Measurements from ENCODE around the gene AQP3.
"Not testable (repeated sequence)": the region's sequence is repeated elsewhere in the genome, so short reads cannot be mapped to it uniquely, and the experiment has no call there.

AQP3 gene

GRCh38 chr9:33403941-33404787, 43.2 kb downstream of the AQP3 start:
- Histone ChIP-seq H3K9me3 (ENCODE audit: low read length) (no peaks in the 10 kb centered on the region), H3K4me3 (ENCODE audit: low read depth in 1 of 2, low read length in 2 of 2) (no peak overlapping the region), H3K9ac (ENCODE audit: low read length) (no peak overlapping the region), H3K27ac (ENCODE audit: low read depth, low read length) (no peak overlapping the region), H3K4me1 (ENCODE audit: insufficient read depth, low read length) (no peaks in the 10 kb centered on the region), H3K27me3 (ENCODE audit: control insufficient read depth in 1 of 2, insufficient read depth in 2 of 2, low read length in 2 of 2) (no peaks in the 10 kb centered on the region), H3K36me3 (ENCODE audit: insufficient read depth, low read length) (no peaks in the 10 kb centered on the region)

- H3K9me3 ChIP-seq (ENCODE audit: low read length); H3K27me3 ChIP-seq (ENCODE audit: control insufficient read depth in 1 of 2, insufficient read depth in 2 of 2, low read length in 2 of 2); H3K4me3 ChIP-seq (ENCODE audit: low read depth in 1 of 2, low read length in 2 of 2); H3K4me1 ChIP-seq (ENCODE audit: insufficient read depth, low read length); H3K9ac ChIP-seq (ENCODE audit: low read length); H3K36me3 ChIP-seq (ENCODE audit: insufficient read depth, low read length); H3K27ac ChIP-seq (ENCODE audit: low read depth, low read length): not testable (repeated sequence)
These were observed 45.0 kb downstream of the AQP3 start, which contains the start of gene AQP7 for GRCh38 chr9:33402371-33402770. Gene AQP7, minus strand, starts transcription at chr9:33402568. Its CDS starts 1,306 bp downstream, at chr9:33401262.

GRCh38 chr9:33401809-33402208, 45.6 kb downstream of the AQP3 start:
- H3K27ac ChIP-seq (ENCODE audit: low read depth, low read length); H3K9ac ChIP-seq (ENCODE audit: low read length); H3K36me3 ChIP-seq (ENCODE audit: insufficient read depth, low read length); H3K4me3 ChIP-seq (ENCODE audit: low read depth in 1 of 2, low read length in 2 of 2); H3K4me1 ChIP-seq (ENCODE audit: insufficient read depth, low read length); H3K9me3 ChIP-seq (ENCODE audit: low read length); H3K27me3 ChIP-seq (ENCODE audit: control insufficient read depth in 1 of 2, insufficient read depth in 2 of 2, low read length in 2 of 2): not testable (repeated sequence)

GRCh38 chr9:33399047-33399446, 48.3 kb downstream of the AQP3 start:
- H3K27ac ChIP-seq (ENCODE audit: low read depth, low read length); H3K27me3 ChIP-seq (ENCODE audit: control insufficient read depth in 1 of 2, insufficient read depth in 2 of 2, low read length in 2 of 2); H3K9me3 ChIP-seq (ENCODE audit: low read length); H3K4me1 ChIP-seq (ENCODE audit: insufficient read depth, low read length); H3K36me3 ChIP-seq (ENCODE audit: insufficient read depth, low read length); H3K9ac ChIP-seq (ENCODE audit: low read length); H3K4me3 ChIP-seq (ENCODE audit: low read depth in 1 of 2, low read length in 2 of 2): not testable (repeated sequence)

GRCh38 chr9:33397801-33398200, 49.6 kb downstream of the AQP3 start:
- H3K27ac ChIP-seq (ENCODE audit: low read depth, low read length); H3K36me3 ChIP-seq (ENCODE audit: insufficient read depth, low read length); H3K9me3 ChIP-seq (ENCODE audit: low read length); H3K27me3 ChIP-seq (ENCODE audit: control insufficient read depth in 1 of 2, insufficient read depth in 2 of 2, low read length in 2 of 2); H3K4me1 ChIP-seq (ENCODE audit: insufficient read depth, low read length); H3K9ac ChIP-seq (ENCODE audit: low read length); H3K4me3 ChIP-seq (ENCODE audit: low read depth in 1 of 2, low read length in 2 of 2): not testable (repeated sequence)

- H3K27ac ChIP-seq (ENCODE audit: low read depth, low read length); H3K27me3 ChIP-seq (ENCODE audit: control insufficient read depth in 1 of 2, insufficient read depth in 2 of 2, low read length in 2 of 2); H3K9me3 ChIP-seq (ENCODE audit: low read length); H3K36me3 ChIP-seq (ENCODE audit: insufficient read depth, low read length); H3K9ac ChIP-seq (ENCODE audit: low read length); H3K4me3 ChIP-seq (ENCODE audit: low read depth in 1 of 2, low read length in 2 of 2): not testable (repeated sequence)
- peaks cover 10% of the 10 kb centered on the region for H3K4me1 ChIP-seq (ENCODE audit: insufficient read depth, low read length)
These were observed 52.1 kb downstream of the AQP3 start for GRCh38 chr9:33395159-33395879.

GRCh38 chr9:33393986-33394385, 53.4 kb downstream of the AQP3 start:
- H3K27me3 ChIP-seq (ENCODE audit: control insufficient read depth in 1 of 2, insufficient read depth in 2 of 2, low read length in 2 of 2); H3K4me3 ChIP-seq (ENCODE audit: low read depth in 1 of 2, low read length in 2 of 2); H3K36me3 ChIP-seq (ENCODE audit: insufficient read depth, low read length); H3K9ac ChIP-seq (ENCODE audit: low read length); H3K27ac ChIP-seq (ENCODE audit: low read depth, low read length); H3K9me3 ChIP-seq (ENCODE audit: low read length): not testable (repeated sequence)
- H3K4me1 ChIP-seq (ENCODE audit: insufficient read depth, low read length) = peaks cover 10% of the 10 kb centered on the region

- Histone ChIP-seq H3K4me3 (ENCODE audit: low read depth in 1 of 2, low read length in 2 of 2) (no peak overlapping the region), H3K9me3 (ENCODE audit: low read length) (no peaks in the 10 kb centered on the region), H3K9ac (ENCODE audit: low read length) (no peak overlapping the region), H3K27ac (ENCODE audit: low read depth, low read length) (no peak overlapping the region), H3K4me1 (ENCODE audit: insufficient read depth, low read length) (peaks cover 10% of the 10 kb centered on the region), H3K27me3 (ENCODE audit: control insufficient read depth in 1 of 2, insufficient read depth in 2 of 2, low read length in 2 of 2) (no peaks in the 10 kb centered on the region), H3K36me3 (ENCODE audit: insufficient read depth, low read length) (no peaks in the 10 kb centered on the region)
These were observed 53.8 kb downstream of the AQP3 start for GRCh38 chr9:33393581-33393980.

- not testable (repeated sequence) for H3K36me3 ChIP-seq (ENCODE audit: insufficient read depth, low read length); H3K27ac ChIP-seq (ENCODE audit: low read depth, low read length); H3K9me3 ChIP-seq (ENCODE audit: low read length); H3K9ac ChIP-seq (ENCODE audit: low read length); H3K27me3 ChIP-seq (ENCODE audit: control insufficient read depth in 1 of 2, insufficient read depth in 2 of 2, low read length in 2 of 2); H3K4me3 ChIP-seq (ENCODE audit: low read depth in 1 of 2, low read length in 2 of 2)
- H3K4me1 ChIP-seq (ENCODE audit: insufficient read depth, low read length) = peaks cover 10% of the 10 kb centered on the region
These were observed 54.8 kb downstream of the AQP3 start for GRCh38 chr9:33392591-33393021.
